ENCODE results near the gene GATA3.

Gene GATA3

DNA sequence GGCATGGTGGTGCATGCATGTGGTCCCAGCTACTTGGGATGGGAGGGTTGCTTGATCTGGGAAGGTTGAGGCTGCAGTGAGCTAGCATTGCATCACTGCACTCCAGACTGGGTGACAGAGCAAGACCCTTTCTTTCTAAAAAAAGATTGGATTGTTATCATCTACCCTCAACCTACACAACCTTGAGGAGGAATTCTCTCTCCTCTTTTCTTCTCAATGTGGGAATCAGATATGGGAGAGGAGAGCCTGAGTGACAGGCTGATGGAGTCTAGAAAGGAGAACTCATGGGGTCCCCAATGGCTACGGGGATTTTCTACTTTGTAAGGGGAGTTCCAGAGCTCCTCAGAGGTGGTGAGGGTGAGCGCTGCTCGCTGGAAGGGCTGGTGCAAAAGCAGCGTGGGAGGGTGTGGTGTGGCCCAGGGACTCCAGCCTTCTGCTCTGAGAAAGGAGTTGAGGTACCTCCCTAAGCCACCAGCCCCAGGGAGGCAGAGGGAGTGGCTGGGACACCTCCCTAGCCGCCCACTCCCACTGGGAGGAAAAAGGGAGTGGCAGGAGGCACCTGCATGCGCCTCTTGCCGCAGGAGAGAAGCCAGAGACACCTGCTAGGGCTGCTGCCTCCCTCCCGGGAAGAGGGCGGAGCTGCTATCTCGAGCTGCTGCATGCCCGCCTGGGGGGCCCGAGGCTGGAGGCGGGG, 48.4 kb downstream of the GATA3 start:
- DNase-seq (ENCODE audit: low spot score) = no peak

DNA sequence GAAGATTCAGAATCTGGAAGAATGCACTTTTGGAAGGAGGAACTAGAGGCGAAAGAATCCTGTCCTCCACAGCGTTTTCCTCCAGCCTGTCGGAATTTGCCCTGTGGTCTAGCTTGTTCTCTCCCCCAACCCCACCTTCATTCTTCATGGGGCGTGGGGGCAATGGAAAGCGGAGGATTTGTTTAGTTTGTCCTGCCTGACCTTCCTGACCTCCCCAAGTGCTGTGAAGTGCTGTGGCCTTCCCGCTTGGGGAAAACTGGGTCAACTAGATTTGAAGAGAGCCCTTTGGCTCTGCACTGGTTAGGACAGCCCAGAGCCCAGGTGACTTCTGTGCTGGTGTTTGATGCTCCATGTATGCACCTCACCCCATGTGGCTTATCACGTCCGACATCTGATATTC, 49.1 kb downstream of the GATA3 start:
- no peak for DNase-seq (ENCODE audit: low spot score)

DNA sequence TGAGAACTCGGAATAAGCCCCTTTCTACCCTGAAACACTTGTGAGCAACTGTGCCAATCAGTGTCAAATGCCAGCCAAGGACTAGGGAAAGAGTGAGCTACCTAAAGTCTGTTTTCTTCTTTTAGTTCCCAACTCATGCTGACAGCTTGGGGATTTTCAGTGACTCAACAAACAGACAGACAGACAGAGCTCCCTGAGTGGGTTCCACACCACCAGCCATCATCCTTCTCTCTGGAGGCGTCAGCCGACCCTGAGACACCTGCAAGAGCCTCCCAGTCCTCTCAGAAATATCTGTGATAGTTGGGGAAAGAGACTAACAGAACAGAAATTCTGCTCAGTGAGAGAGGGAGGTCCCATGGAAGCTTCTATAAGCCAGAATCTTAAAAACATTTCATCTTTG, 49.5 kb downstream of the GATA3 start:
- no peak for DNase-seq (ENCODE audit: low spot score)

DNA sequence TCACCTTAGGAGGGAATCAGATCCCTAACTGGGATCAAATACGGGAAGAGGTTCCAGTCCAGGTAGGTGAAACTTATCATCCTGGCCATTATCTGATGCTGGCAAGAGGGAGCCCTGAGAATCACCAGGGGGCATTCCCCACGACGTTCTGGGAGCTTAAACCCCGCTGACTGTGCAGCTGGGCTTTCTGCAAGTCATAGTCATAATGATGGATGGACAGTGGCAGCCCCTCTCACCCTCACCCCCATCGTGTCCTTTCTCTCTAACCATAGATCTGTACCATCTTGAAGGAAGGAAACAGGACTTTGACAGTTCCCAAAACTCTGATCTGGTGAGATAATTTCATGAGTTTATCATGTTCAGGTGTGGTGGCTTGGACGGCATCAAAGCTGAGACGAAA, 50.2 kb downstream of the GATA3 start:
- DNase-seq (ENCODE audit: low spot score) = no peak

DNA sequence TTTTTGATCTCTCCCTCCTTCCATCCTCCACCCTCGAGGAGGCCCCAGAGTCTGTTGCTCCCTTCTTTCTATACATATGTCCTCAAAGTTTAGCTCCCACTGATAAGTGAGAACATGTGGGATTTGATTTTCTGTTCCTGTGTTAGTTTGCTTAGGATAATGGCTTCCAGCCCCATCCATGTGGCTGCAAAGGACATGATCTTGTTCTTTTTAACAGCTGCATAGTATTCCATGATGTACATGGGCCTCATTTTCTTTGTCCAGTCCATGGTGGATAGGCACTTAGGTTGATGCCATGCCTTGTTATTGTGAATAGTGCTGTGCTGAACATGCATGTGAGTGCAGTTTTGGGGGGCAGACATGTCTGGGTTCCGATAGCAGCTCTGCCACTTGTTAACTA, 51.4 kb downstream of the GATA3 start:
- DNase-seq (ENCODE audit: low spot score) = no peak

DNA sequence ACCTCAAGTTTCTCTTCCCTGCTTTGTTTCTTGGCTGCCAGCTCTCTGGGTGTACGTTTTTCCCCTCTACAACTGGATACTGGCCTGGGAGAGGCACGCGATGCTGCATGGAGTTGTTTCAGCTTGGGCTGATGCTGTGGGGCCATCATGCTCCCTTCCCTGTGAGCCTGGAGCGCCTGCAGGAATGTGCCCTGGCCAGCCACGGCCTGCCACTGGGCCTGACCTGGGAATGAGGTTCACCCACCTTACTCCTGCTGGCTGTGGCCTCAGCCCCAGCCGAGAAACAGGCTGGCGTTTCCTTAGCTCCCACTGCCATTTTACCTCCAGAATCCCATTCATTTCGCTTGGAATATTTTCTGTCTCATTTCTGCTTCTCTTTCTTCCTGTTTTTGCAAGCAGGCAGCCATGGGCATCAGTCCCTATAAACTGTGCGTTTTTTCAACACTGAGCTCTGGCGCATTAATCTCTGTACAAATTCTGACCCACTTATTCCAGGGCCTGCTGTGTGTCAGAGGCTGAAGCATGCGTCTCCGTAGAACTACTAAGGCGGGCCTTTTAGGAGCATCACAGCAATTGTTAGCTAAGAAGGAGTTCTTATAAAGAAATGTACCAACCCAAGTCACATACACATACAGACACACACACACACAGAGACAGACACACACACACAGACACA, 57.9 kb downstream of the GATA3 start:
- no peak for DNase-seq (ENCODE audit: low spot score)

DNA sequence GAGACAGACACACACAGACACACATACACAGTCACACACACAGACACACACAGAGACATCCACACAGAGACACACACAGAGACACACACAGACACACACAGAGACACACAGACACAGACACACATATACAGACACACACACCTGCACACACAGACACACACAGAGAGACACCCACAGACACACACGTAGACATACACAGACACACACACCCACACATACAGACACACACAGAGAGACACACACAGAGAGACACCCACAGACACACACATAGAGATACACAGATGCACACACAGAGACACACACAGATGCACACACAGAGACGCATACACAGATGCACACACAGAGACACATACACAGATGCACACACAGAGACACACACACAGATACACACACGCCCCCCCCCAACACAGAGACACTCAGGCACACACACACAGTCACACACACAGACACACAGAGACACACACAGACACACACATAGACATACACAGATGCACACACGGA, 58.5 kb downstream of the GATA3 start:
- DNase-seq (ENCODE audit: low spot score) = no peak

DNA sequence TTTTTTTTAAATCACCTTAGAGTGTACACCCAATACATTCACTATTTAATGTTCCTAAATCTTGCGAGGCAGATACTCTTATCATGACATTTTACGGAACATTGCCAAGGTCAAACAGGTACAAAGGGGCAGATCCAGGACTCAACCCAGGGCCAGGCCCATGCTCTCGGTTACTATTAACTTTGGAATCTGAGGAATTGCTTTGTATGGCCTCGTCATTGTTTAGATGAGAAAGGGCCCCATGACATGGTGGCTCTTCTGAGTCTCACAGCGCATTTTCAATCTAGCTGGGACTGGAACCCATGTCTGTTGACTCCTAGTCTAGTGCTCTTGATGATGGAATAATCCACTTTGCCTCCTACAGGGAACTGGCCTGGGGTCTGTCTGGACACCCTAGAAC, 59.1 kb downstream of the GATA3 start:
- no peak for DNase-seq (ENCODE audit: low spot score)

DNA sequence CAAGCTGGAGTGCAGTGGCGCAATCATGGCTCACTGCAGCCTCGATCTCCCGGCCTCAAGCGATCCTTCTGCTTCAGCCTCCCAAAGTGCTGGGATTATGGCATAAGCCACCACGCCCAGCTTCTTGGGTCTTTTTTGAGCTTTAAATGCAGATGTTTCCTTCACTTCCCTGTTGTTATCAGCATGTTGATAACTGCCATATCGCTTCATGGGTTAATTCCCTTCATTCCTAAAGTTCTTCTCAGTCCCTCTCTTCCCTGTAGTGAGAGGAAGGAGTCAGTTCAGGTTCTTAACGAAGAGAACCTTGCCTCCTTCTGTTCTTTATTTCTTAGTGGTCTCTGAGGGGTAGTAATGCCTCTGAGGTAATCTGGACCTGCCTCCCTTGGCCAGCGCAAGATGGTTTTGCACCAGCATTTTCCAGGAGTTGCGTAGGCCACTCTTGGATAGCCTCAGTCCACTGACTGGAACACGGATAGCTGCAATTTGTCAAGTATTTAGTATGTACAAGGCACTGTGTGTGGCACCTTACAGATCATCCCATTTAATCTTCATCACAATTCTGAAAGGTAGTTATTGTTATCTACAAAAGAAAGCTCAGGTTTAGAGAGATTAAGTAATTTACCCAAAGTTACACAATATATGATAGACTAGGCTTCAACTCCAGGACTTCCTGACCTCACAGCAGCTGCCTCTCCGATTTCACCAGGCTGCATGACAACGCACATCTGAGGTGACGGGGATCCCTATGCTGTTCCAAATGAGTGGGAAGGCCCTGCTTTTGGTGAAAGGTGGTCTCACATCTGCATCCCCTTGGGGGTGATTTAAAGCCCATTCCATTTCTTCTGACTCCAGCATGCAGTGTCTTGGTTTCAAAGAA, 60.5 kb downstream of the GATA3 start:
- no peak for DNase-seq (ENCODE audit: low spot score)

DNA sequence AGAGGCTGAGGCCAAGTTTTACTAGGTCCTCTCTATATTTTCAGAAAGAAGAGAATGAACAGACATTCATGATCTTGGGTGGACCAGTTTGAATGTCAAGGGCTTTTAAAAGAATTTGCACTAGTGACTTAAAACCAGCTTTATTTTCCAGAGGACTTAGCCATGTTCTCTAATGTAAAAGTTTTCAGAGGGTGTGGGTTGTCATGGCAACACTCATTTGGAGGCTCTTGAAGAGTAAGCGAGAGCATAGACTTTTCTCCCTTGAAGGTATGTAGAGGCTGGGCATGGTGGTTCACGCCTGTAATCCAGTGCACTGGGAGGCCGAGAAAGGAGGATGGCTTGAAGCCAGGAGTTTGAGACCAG, 61.1 kb downstream of the GATA3 start:
- DNase-seq (ENCODE audit: low spot score) = no peak

DNA sequence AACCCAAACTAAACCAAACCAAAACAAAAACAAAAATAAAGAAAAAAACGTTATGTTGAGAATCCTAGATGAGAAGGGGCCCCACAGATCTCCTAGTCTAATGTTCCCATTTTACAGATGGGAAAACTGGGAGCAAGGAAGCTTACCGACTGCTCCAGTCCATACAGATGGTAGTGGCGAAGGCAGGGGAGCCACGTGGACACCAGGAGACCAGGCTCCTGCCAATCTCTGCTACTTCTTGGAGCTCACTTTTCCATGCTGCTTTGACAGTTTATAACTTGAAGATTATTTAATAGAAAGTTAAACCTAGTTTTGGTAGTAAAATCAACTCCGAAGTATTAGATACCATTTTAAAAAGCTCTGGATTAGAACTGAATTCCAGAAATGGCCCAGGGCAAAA, 62.0 kb downstream of the GATA3 start:
- no peak for DNase-seq (ENCODE audit: low spot score)

DNA sequence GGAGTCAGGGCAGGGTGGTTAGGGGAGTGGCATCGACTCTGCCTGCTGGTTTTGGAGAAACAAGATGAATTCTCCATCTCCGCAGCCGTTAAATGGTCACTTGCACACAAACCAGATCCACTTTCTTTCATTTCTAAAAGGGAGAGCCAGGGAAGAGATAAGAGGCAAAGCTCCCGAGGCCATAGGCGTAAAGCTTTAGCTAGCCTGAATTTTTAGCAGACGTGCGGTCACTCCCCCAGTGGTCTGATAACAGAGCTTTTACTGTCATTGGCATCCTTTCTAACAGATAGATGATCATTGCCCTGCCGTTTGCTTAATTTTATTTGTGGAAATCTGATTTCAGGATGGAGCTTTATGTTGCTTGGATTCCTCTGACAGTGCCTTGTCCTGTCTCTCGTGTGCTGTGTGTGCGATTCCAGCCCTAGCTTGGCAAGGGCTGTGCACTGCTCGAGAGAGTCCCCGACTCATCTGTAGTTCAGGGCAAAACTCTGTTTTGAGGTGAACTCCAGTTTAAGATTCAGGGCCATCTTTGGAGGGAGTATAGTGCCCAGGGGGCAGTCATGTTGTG, 62.5 kb downstream of the GATA3 start:
- no peak for DNase-seq (ENCODE audit: low spot score)

DNA sequence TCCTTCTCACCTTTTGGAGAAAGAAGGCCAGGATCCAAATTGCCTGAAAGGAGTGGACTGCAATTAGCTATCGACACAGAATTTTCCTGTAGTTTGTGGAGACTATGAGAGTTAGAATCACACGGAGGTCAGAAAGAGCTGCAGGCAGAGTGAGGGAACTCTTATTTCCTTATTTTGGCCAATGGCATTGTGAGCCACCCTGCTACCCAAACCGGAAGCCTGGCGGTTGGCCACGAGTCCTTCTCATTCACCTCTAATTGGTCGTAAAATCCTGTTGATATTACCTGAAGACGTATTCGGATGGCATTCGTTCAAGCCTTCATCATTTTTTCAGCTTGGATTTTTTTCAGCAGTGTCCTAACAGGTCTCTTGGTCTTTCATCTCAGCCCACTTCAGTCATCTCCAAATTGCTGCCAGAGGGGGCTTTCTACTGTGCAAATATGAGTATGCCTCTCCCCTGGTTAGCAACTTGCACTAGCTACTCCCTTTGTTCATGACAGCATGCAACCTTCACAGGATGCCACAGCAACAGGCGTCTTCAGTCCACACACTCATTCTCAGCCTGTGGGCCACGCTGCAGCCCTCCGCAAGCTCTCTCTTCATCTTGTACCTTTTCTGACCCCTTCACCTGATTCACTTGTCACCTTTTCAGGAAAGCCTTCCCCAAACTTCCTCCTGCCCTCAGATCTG, 66.9 kb downstream of the GATA3 start:
- DNase-seq (ENCODE audit: low spot score) = no peak

DNA sequence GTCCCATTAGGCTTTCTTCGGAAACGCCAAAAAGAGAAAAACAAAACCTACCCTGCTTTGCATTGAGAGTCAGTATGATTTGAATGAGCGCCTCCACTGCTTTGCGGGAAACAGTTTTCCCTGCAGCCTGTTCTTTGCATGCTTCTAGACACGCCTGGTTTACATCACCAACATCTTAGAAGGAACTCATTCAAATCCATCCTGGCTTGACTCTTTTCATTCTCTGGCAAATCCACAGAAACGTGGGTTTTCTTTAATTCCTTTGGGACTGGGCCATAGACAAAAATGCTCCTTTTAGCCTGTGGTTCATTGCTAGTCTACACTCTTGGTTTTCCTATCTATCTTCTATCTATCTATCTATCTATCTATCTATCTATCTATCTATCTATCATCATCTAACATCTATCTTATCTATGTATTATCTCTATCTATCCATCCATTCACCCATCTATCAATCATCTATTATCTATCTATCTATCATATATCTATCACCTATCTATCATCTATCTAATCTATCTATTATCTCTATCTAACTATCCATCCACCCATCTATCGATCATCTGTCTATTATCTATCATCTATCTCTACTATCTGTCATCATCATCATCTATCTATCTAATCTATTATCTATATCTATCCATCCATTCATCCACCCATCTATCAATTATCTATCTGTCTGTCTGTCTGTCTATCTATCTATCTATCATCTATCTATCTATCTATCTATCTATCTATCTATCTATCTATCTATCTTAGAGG, 68.3 kb downstream of the GATA3 start:
- DNase-seq (ENCODE audit: low spot score) = no peak

DNA sequence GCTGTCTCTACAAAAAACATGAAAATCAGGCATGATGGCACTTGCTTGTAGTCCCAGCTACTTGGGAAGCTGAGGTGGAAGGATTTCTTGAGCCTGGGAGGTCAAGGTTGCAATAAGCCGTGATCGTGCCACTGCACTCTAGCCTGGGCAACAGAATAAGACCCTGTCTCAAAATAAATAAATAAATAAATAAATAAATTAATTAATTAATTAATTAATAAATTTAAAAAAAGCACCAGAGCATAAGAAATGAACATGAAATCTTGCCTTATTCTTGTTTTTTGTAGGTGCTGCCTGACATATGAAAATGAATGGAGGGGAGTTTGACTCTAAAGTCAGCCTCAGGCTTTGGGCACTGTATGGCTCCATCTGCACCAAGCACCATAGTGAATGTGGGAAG, 69.9 kb downstream of the GATA3 start:
- DNase-seq (ENCODE audit: low spot score) = no peak

Measured in RKO (cell line).